ENCODE measurements around the gene LCOR.

DNA sequence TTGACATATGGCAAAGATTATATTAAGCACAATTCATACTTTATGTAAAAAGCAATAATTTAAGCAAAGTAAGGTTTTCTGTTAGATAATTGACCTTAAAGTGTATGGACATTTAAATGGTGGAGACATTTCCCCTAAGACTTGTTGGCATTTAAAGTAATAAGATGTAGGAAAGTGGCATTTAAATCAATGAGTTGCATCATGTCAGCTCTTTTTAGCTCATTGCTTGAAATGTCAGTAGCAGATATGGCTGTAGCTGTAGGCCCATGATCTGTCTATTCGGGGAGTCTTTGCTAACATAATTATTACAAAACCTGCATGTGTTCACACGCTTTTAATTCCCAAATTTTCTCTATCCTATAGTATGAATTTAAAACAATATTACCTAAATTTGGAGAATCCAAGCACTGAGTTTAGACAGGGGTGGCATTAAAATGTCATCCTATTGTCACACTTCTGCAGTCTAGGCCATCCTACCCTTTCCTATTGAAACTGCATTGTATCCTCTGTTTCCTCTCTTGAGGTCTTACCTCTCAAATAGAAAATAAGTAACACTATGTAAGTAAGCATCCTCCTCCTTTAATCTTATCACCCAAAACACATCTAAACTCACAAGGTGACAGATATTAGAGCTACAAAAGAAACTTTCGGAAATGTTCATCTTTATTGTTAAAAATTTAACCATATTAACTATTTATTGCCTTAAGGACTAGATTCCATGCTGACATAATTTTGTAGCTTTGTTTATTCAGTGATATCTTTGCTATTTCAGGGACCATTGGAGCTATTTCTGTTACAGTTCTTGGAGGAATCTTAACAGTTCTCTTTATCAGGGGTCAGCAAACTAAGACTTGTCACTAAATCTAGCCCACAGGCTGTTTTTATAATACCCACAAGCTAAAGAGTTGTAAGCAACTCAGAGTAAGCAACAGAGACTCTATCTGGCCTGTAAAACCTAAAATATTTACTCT lies 91.2 kb downstream of the LCOR start:
- TF ChIP-seq, protein P1, sequence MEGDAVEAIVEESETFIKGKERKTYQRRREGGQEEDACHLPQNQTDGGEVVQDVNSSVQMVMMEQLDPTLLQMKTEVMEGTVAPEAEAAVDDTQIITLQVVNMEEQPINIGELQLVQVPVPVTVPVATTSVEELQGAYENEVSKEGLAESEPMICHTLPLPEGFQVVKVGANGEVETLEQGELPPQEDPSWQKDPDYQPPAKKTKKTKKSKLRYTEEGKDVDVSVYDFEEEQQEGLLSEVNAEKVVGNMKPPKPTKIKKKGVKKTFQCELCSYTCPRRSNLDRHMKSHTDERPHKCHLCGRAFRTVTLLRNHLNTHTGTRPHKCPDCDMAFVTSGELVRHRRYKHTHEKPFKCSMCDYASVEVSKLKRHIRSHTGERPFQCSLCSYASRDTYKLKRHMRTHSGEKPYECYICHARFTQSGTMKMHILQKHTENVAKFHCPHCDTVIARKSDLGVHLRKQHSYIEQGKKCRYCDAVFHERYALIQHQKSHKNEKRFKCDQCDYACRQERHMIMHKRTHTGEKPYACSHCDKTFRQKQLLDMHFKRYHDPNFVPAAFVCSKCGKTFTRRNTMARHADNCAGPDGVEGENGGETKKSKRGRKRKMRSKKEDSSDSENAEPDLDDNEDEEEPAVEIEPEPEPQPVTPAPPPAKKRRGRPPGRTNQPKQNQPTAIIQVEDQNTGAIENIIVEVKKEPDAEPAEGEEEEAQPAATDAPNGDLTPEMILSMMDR (conservative IDR thresholded peaks at IDR 0.05 in 1 of 2, IDR thresholded peaks at IDR 0.05 in 1 of 2; ENCODE audit: low read depth in 1 of 2, low read length in 2 of 2): no peak
- no peak for TF ChIP-seq EZH2 (IDR thresholded peaks at IDR 0.05; ENCODE audit: low read length, missing control alignments)

Measured in fibroblast of lung (primary cell).